ENCODE measurements around the gene CACNG3.

The CACNG3 gene

GRCh38 chr16:24255456-24256371 is at the start of gene CACNG3:
Gene CACNG3 (plus strand): TSS chr16:24256335. CDS start chr16:24256755, 420 bp downstream.
- peak; percentile 42 for DNase-seq (ENCODE audit: low read depth, low spot score)
- Histone ChIP-seq H3K4me3 (peak within 1 kb of the TSS; percentile 47; the same call in 1 of the 2 replicates), H3K27ac (no peak within 1 kb of the TSS), H3K9me3 (ENCODE audit: low read depth, low read length) (no peaks in the 10 kb centered on the region), H3K36me3 (ENCODE audit: insufficient read depth, low read length) (no peaks in the 10 kb centered on the region), H3K9ac (ENCODE audit: insufficient read length) (no peak within 1 kb of the TSS)
- TF ChIP-seq FOXP2 (optimal IDR thresholded peaks at IDR 0.05; ENCODE audit: control extremely low read depth, extremely low read length, insufficient read depth) = peak; percentile 35
- no peak for TF ChIP-seq EZH2 (IDR thresholded peaks at IDR 0.05)
- no peak for TF ChIP-seq POLR2AphosphoS5 (IDR thresholded peaks at IDR 0.05; ENCODE audit: borderline replicate concordance, low read depth, low read length)

- no peaks in the 10 kb centered on the region for H3K9me3 ChIP-seq (ENCODE audit: low read depth, low read length)
- no peak for DNase-seq (ENCODE audit: low read depth, low spot score)
- peaks cover 13% of the 10 kb centered on the region; the same call in 1 of the 2 replicates for H3K36me3 ChIP-seq (ENCODE audit: insufficient read depth, low read length)
- no peak overlapping the region for H3K9ac ChIP-seq (ENCODE audit: insufficient read length)
- no peak overlapping the region for H3K4me3 ChIP-seq
- TF ChIP-seq EZH2 (IDR thresholded peaks at IDR 0.05) (no peak), FOXP2 (optimal IDR thresholded peaks at IDR 0.05; ENCODE audit: control extremely low read depth, extremely low read length, insufficient read depth) (no peak), POLR2AphosphoS5 (IDR thresholded peaks at IDR 0.05; ENCODE audit: borderline replicate concordance, low read depth, low read length) (no peak)
- no peak overlapping the region for H3K27ac ChIP-seq
Measured at GRCh38 chr16:24206926-24207325, 49.2 kb upstream of the CACNG3 start.

DNA sequence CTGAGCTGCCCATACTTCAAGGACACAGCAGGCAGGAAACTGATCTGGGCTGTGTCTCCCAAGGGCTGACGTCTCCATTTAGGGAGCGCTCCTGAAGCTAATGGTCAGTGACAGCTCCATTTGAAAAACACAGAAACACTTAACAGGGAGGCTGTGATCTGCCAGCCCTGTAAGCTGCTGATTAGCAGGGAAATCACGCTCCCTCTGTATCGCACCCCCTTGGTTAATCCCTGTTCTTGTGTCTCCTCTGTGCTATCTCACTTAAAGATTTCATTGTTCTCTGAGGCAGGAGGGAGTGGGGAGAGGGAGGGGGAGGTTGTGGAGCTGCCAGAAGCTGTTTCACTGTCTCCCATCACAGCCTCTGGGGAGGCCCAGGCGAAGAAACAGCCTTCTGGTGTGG is 47.4 kb upstream of the CACNG3 start:
- peaks cover 14% of the 10 kb centered on the region for H3K36me3 ChIP-seq (ENCODE audit: insufficient read depth, low read length)
- no peaks in the 10 kb centered on the region for H3K9me3 ChIP-seq (ENCODE audit: low read depth, low read length)
- H3K9ac ChIP-seq (ENCODE audit: insufficient read length) = no peak overlapping the region
- no peak overlapping the region for H3K27ac ChIP-seq
- no peak for TF ChIP-seq POLR2AphosphoS5 (IDR thresholded peaks at IDR 0.05; ENCODE audit: borderline replicate concordance, low read depth, low read length)
- TF ChIP-seq EZH2 (IDR thresholded peaks at IDR 0.05) = no peak
- TF ChIP-seq FOXP2 (optimal IDR thresholded peaks at IDR 0.05; ENCODE audit: control extremely low read depth, extremely low read length, insufficient read depth) = no peak
- no peak for DNase-seq (ENCODE audit: low read depth, low spot score)
- H3K4me3 ChIP-seq = no peak overlapping the region

DNA sequence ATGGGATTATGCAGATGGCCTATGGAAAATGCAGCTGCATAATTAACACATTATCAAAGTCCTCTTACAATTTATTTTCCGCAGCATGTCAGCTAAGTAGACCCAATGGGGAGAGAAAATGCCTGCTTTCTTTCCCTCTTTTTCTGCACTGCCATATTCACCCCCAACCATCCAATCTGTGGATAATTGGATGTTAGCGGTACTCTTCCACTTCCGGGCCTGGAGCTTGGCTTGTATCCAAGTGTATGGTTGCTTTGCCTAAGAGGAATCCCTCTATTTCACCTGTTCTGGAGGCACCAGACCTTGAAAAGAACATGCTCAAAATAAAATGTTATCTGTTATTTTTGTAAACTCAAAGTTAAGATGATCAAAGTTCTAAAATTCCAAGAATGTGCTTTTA is 41.1 kb upstream of the CACNG3 start:
- Histone ChIP-seq H3K36me3 (ENCODE audit: insufficient read depth, low read length) (peaks cover 29% of the 10 kb centered on the region), H3K9ac (ENCODE audit: insufficient read length) (no peak overlapping the region), H3K4me3 (no peak overlapping the region), H3K27ac (no peak overlapping the region), H3K9me3 (ENCODE audit: low read depth, low read length) (no peaks in the 10 kb centered on the region)
- TF ChIP-seq FOXP2 (optimal IDR thresholded peaks at IDR 0.05; ENCODE audit: control extremely low read depth, extremely low read length, insufficient read depth) (no peak), POLR2AphosphoS5 (IDR thresholded peaks at IDR 0.05; ENCODE audit: borderline replicate concordance, low read depth, low read length) (no peak), EZH2 (IDR thresholded peaks at IDR 0.05) (no peak)
- DNase-seq (ENCODE audit: low read depth, low spot score) = no peak

GRCh38 chr16:24216961-24217360 is 39.2 kb upstream of the CACNG3 start:
- no peak overlapping the region for H3K4me3 ChIP-seq
- no peak overlapping the region for H3K9ac ChIP-seq (ENCODE audit: insufficient read length)
- H3K27ac ChIP-seq = peak overlapping the region; percentile 37; the same call in 1 of the 2 replicates
- no peak for DNase-seq (ENCODE audit: low read depth, low spot score)
- peaks cover 31% of the 10 kb centered on the region for H3K36me3 ChIP-seq (ENCODE audit: insufficient read depth, low read length)
- H3K9me3 ChIP-seq (ENCODE audit: low read depth, low read length) = no peaks in the 10 kb centered on the region
- TF ChIP-seq FOXP2 (optimal IDR thresholded peaks at IDR 0.05; ENCODE audit: control extremely low read depth, extremely low read length, insufficient read depth) = no peak

DNA sequence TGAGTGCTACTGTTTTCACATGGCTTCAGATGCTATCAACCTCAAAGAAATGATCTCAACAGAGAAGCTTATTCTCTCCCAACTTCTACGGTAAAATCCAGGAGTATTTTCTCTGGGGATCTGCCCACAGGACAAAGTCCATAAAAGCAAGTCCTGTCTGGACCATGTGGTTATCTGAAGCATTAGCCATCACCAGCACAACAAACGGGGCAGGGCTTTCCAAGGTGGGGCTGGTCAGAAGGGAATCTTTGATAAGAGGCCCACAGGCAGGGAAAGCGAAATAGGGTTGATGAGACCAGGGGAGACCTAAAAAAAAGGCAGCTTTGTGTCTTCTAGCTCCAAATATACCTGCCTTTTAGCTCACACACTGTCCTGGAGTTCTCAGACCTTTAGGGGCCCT is 38.7 kb upstream of the CACNG3 start:
- Histone ChIP-seq H3K9ac (ENCODE audit: insufficient read length) (no peak overlapping the region), H3K27ac (no peak overlapping the region), H3K36me3 (ENCODE audit: insufficient read depth, low read length) (peaks cover 31% of the 10 kb centered on the region), H3K4me3 (no peak overlapping the region), H3K9me3 (ENCODE audit: low read depth, low read length) (no peaks in the 10 kb centered on the region)
- no peak for DNase-seq (ENCODE audit: low read depth, low spot score)
- TF ChIP-seq POLR2AphosphoS5 (IDR thresholded peaks at IDR 0.05; ENCODE audit: borderline replicate concordance, low read depth, low read length) (no peak), EZH2 (IDR thresholded peaks at IDR 0.05) (no peak), FOXP2 (optimal IDR thresholded peaks at IDR 0.05; ENCODE audit: control extremely low read depth, extremely low read length, insufficient read depth) (no peak)

DNA sequence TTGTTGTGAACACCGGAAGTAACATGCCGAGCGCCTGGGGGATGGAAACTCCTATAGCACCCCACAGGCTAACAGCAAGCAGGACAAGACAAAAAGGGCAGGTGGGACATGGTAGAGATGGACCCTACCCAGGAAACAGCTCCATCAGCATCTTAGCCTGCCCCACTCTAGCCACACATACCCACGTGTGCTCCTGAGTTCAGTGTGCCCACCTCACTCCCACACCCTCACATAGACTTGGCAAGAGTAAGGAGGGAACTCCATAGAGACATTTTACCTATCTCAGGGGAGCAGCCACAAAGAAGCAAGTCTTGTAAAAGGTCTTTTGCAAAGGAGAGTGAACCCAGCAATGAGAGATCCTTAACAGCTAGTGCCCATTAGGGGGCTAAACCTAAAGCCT is 37.8 kb upstream of the CACNG3 start:
- H3K27ac ChIP-seq = no peak overlapping the region
- no peaks in the 10 kb centered on the region for H3K9me3 ChIP-seq (ENCODE audit: low read depth, low read length)
- no peak for DNase-seq (ENCODE audit: low read depth, low spot score)
- no peak for TF ChIP-seq EZH2 (IDR thresholded peaks at IDR 0.05)
- TF ChIP-seq POLR2AphosphoS5 (IDR thresholded peaks at IDR 0.05; ENCODE audit: borderline replicate concordance, low read depth, low read length) = no peak
- peaks cover 30% of the 10 kb centered on the region for H3K36me3 ChIP-seq (ENCODE audit: insufficient read depth, low read length)
- no peak overlapping the region for H3K9ac ChIP-seq (ENCODE audit: insufficient read length)
- H3K4me3 ChIP-seq = no peak overlapping the region

DNA sequence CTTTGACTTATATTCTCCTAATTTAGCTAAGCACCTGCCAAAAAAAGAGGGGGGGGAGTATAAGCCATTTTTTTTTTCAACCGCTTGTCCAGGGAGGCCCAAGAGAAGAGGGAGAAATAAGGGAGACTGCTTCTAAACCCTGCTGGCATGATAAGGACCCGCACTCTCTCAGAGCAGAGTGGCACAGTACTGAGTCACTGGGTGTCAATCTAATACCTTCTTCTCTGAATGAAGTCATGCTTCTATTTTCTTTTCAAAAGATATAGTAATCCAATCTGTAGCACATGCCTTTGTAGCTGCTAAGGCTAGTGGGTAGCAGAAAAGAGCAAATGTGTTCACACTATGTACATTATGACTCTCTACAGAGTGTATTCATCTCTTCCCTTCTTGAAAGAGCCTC is 34.9 kb upstream of the CACNG3 start:
- H3K4me3 ChIP-seq = no peak overlapping the region
- H3K9ac ChIP-seq (ENCODE audit: insufficient read length) = no peak overlapping the region
- H3K27ac ChIP-seq = no peak overlapping the region
- no peaks in the 10 kb centered on the region for H3K9me3 ChIP-seq (ENCODE audit: low read depth, low read length)
- H3K36me3 ChIP-seq (ENCODE audit: insufficient read depth, low read length) = peaks cover 7% of the 10 kb centered on the region
- no peak for TF ChIP-seq POLR2AphosphoS5 (IDR thresholded peaks at IDR 0.05; ENCODE audit: borderline replicate concordance, low read depth, low read length)
- TF ChIP-seq FOXP2 (optimal IDR thresholded peaks at IDR 0.05; ENCODE audit: control extremely low read depth, extremely low read length, insufficient read depth) = no peak
- no peak for TF ChIP-seq EZH2 (IDR thresholded peaks at IDR 0.05)
- DNase-seq (ENCODE audit: low read depth, low spot score) = no peak
